AG09319 (cell line): Measurements from ENCODE around the gene FNDC1.

Experiments used
- DNase-seq: peaks from one replicate; pipeline ENCODE4 v3.0.0-alpha.2; 2010; ENCODE audit warnings: low read depth; ENCODE audit errors: extremely low read depth
- CTCF ChIP-seq: IDR thresholded peaks from 2 replicates; pipeline ENCODE4 v1.5.1; 2011; ENCODE audit warnings: low read depth, mild to moderate bottlenecking, inconsistent platforms, low read length, moderate library complexity

FNDC1 gene

GRCh38 chr6:159255434-159255951 is 86.3 kb downstream of the FNDC1 start:
- TF ChIP-seq CTCF = no peak
- no peak for DNase-seq

GRCh38 chr6:159256128-159256527 is 86.9 kb downstream of the FNDC1 start:
- TF ChIP-seq CTCF = no peak

DNA sequence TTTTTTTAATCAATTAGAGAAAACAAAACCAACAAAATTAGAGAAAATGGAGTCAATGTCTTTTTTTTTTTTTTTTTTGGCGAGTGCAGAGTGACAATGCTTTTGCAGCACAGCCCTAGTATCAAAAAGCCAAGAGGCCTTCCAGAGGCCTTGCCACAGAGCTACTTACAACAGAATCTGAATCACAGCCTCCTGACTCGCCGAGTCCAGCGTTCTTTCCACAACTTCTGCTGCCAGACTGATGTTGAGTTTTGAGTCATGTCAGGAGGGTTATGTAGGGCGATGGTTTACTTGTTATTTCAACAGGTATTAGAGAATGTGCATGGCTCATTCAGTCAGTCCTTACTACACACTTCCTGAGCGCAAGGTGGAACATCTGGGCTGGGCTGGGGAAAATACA is 88.6 kb downstream of the FNDC1 start:
- DNase-seq = no peak
- TF ChIP-seq CTCF = no peak

More at GRCh38 chr6:159256128-159256527, 86.9 kb downstream of the FNDC1 start:
- no peak for DNase-seq

- no peak for DNase-seq
- TF ChIP-seq CTCF = no peak
Measured at GRCh38 chr6:159259441-159260125, 90.4 kb downstream of the FNDC1 start.

DNA sequence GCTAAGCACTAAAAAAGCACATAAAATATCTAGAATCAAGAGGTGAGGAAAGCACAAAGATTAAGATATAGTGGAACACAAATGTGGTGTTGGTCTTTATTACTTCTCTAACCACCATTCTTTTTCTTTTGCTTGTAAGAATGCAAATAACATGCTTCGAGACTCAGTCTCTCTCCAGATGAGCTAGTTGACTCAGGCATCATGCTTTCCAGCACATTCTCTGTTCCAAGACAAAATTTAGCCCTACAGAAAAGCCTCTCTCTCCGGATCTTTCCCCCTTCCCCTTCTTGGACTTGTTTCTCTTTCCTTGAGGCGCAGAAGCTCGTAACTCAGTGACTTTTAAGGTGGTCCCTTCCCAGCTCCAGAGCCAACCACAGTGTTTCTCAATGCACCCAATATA is 91.0 kb downstream of the FNDC1 start:
- TF ChIP-seq CTCF = no peak
- DNase-seq = no peak

DNA sequence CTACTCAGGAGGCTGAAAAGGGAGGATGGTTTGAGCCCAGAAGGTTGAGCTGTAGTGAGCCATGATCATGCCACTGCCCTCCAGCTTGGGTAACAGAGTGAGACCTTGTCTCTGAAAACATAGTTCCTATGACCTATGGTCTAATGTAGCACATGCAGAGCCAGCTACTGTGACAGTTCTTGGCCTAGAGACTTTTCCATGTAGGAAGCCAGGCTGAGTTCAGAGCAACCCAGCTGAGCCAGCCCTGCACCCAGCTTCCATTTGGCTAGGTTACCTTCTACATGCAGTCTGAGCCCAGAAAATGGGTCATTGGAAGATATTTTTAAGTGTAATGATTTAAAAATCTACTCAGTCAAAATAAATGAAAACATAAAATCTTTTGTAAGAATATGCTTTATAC is 92.8 kb downstream of the FNDC1 start:
- DNase-seq = no peak
- TF ChIP-seq CTCF = no peak

DNA sequence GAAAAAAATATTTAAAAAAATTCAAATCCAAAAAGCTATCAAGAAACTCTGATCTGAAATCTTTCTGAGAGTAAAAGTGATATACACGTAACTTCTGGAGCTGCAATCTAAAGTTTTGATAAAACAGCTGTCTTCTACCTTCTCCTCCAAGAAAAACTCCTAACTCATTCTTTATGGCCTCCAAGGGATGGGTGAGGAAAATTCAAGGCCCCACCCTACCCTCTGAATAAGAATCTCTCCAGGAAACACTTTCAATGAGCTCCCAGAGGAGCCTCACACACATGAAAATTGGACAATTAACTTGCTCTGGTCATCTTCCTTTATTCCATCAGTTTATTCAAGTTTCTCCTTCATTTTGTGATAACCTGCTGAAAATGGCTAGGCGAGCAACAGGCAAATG is 93.4 kb downstream of the FNDC1 start:
- TF ChIP-seq CTCF = no peak
- DNase-seq = no peak
